Fibroblast of pulmonary artery (primary cell): Measurements from ENCODE around the gene AHNAK2.

Experiments used
- DNase-seq: peaks from one replicate; pipeline ENCODE4 v3.0.0-alpha.2; 2010; ENCODE audit warnings: low read depth
- H3K4me3 ChIP-seq: replicated peaks from 2 replicates; pipeline ENCODE4 v1.5.1; 2011; ENCODE audit warnings: low read depth, mild to moderate bottlenecking, control low read depth, low read length, moderate library complexity
- TF ChIP-seq, protein P1 (sequence below): IDR thresholded peaks from 2 replicates; pipeline ENCODE4 v1.5.1; 2011; ENCODE audit warnings: mild to moderate bottlenecking, control low read depth, low read length, inconsistent platforms; ENCODE audit errors: missing control alignments

AHNAK2 gene

DNA sequence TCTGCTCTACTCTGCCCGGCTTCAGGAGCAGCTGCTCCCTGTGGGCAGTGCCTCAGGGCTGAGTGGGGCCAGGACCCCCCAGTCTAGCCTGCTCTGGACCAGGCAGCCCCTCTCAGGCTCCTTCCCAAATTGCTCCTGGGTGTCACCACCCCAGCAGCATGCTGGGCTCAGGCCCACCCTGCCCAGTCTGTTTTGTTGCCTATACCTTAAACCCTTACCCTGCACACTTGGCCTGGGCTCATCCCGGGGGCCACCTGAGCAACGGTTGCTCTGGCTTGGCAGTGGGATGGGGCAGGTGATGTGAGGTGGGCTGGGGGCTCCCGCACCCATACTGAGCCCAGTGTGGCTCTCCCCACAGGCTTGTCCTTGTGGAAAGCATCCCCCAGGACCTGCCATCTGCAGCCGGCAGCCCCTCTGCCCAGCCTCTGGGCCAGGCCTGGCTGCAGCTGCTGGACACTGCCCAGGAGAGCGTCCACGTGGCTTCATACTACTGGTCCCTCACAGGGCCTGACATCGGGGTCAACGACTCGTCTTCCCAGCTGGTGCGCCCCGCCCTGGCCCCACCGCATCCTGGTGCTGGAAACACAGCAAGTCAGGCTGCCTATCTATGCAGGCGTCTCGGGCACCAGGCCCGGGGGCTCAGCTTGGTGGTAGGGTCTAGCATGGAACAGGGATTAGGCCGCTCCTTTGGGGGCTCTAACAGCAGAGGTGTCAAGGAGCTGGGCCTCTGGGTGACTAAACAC is 49.6 kb downstream of the AHNAK2 start:
- no peak for DNase-seq
- no peak overlapping the region for H3K4me3 ChIP-seq
- TF ChIP-seq, protein P1, sequence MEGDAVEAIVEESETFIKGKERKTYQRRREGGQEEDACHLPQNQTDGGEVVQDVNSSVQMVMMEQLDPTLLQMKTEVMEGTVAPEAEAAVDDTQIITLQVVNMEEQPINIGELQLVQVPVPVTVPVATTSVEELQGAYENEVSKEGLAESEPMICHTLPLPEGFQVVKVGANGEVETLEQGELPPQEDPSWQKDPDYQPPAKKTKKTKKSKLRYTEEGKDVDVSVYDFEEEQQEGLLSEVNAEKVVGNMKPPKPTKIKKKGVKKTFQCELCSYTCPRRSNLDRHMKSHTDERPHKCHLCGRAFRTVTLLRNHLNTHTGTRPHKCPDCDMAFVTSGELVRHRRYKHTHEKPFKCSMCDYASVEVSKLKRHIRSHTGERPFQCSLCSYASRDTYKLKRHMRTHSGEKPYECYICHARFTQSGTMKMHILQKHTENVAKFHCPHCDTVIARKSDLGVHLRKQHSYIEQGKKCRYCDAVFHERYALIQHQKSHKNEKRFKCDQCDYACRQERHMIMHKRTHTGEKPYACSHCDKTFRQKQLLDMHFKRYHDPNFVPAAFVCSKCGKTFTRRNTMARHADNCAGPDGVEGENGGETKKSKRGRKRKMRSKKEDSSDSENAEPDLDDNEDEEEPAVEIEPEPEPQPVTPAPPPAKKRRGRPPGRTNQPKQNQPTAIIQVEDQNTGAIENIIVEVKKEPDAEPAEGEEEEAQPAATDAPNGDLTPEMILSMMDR, result no peak

DNA sequence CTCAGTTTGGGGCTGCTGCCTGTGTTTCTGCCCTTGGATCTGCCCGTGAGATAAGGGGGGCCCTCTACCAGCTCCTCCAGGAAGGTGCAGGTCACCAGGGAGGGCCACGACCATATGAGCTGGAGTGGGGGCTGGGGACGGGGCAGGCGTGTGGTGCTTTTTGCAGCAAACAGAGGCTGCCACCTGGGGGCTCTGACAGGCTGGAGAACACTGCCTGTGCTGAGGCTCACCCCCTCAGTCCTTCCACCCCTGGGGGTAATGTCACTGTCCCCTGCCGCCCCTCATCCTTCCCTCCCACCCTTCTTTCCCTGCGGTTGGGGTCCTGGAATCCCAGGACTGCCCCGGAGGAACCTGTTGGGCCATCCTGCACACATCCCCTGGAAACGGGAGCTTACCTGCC is 50.3 kb downstream of the AHNAK2 start:
- TF ChIP-seq, protein P1, result no peak
- no peak overlapping the region for H3K4me3 ChIP-seq
- DNase-seq, result no peak

DNA sequence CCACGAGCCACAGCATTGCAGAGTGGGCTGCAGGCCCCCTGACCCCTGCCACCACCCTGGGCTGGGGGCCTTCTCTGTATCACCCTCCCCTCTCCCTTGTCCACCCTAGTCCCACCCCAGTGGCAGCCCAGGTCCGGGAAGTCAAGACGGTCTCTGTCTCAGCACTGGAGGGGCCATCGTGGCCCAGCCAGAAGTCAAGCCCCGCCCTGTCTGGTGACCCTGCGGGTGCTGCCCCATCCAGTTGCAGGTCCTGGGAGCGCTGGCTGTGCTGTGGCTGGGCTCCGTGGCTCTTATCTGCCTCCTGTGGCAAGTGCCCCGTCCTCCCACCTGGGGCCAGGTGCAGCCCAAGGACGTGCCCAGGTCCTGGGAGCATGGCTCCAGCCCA is 50.8 kb downstream of the AHNAK2 start:
- no peak overlapping the region for H3K4me3 ChIP-seq
- TF ChIP-seq, protein P1, result no peak
- no peak for DNase-seq

DNA sequence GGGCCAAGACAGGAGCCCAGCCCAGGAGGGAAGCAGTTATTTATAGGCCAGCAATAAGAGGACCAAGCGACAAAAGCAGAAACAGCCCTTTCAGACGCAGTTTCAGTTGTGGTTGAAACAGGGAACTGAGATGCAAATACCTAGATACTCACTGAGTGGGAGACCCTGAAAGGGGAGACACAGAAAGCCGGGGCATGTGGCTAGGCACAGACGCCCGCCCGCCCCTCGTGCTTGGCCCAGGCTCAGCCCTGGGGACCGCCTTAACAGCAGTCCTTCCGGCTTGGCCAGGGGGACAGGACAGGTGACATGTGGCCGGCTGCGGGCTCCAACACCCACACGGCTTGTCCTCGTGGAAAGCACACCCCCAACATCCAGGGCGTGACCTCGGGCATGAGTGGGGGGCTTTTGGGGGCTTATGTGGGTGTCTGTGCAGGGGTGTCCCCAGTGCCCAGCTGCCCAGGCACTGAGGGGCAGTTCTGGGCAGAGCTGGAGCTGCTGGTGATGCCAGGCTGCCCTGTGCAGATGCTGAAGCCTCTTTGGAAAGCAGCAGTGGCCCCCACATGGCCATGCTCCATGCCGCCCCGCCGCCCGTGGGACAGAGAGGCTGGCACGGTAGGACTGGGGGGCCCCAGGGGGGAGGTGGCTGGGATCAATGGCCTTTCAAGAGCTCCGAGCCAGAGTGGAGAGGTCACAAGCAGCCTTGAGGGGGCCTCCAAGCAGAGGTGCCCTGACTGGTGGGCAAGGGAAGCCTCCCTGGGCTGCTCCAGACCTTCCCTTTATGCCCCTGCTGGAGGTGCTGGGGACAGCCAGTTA is 51.3 kb downstream of the AHNAK2 start:
- TF ChIP-seq, protein P1, result no peak
- DNase-seq, result no peak
- H3K4me3 ChIP-seq, result no peak overlapping the region

DNA sequence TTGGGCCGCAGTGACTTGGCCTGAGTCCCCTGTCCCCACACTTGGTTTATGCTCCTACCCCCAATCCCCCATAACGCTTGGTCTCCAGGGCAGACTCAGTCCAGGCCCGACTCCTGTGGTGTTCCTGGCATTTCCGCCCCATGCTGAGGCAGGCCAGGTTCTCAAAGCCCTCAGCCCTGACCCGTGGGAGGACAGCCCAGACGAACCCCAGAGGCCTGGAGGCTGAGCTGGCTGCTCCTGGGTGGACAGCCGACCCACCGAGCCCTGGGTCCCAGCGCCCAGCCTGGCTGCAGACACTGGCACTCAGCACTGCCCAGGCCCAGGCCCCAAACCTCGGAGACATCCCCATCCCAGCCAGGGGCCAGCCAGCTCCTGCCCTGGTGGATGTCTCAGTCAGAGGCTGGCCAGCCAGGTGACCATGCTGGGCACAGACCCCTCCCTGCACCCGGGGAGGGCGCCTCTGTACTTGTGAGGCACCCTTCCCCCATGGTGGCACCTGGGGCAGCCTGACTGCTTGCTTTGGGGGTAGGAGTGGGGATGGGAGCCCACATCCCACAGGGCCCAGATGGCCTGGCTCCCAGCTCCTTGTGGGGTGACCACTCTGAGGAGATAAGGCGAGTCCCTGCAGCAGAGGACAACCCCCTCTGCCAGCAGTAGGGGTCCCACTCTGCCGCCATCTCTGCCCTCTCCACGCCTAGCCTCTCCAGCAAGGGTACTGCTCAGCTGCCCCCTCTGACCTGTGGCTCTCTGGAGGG is 52.1 kb downstream of the AHNAK2 start:
- no peak overlapping the region for H3K4me3 ChIP-seq
- TF ChIP-seq, protein P1, result no peak
- no peak for DNase-seq

DNA sequence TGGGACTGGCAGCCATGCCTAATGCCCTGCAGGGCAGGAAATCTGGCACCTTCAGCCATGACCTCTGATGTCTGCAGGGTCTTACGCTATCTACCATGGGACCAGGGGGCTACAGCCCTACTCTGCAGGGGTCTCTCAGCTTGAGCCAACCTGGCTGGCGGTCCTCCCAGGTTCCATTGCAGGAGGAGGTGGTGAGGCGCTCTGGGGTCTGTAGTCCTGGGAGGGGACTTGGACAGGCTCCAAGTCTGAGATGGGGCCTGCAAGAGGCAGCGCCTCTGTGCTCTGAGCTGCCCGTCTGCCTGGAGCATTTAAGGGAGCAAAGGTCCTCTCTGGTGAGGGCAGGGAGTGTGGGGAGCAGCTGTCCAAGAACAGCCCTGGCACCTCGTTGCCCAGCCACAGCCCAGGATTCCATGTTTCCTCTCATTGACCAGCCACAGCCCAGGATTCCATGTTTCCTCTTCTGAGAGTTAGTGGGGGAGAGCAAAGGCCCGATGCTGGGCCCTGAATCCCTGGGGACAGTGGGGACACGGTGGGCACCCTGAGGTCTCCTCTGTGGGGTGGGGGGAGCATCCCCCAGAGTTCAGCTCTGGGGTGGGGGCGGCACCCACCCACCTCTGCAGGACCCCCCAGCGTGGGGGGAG is 52.8 kb downstream of the AHNAK2 start:
- no peak for DNase-seq
- TF ChIP-seq, protein P1, result no peak
- H3K4me3 ChIP-seq, result no peak overlapping the region
